ENCODE measurements around the gene TM2D3.

GRCh38 chr15:101669744-101670143 lies 17.6 kb upstream of the TM2D3 start:
- TF ChIP-seq EP300 (IDR thresholded peaks at IDR 0.05; ENCODE audit: borderline replicate concordance in 1 of 2, control insufficient read depth in 1 of 2, low read depth in 2 of 2, low read length in 2 of 2): no peak
- no peak for TF ChIP-seq ATF3 (IDR thresholded peaks at IDR 0.05; ENCODE audit: borderline replicate concordance, extremely low read depth, low read depth, low read length)
- TF ChIP-seq SP1 (IDR thresholded peaks at IDR 0.05; ENCODE audit: low read depth, low read length): no peak
- TF ChIP-seq, protein P1, sequence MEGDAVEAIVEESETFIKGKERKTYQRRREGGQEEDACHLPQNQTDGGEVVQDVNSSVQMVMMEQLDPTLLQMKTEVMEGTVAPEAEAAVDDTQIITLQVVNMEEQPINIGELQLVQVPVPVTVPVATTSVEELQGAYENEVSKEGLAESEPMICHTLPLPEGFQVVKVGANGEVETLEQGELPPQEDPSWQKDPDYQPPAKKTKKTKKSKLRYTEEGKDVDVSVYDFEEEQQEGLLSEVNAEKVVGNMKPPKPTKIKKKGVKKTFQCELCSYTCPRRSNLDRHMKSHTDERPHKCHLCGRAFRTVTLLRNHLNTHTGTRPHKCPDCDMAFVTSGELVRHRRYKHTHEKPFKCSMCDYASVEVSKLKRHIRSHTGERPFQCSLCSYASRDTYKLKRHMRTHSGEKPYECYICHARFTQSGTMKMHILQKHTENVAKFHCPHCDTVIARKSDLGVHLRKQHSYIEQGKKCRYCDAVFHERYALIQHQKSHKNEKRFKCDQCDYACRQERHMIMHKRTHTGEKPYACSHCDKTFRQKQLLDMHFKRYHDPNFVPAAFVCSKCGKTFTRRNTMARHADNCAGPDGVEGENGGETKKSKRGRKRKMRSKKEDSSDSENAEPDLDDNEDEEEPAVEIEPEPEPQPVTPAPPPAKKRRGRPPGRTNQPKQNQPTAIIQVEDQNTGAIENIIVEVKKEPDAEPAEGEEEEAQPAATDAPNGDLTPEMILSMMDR (IDR thresholded peaks at IDR 0.05 in 2 of 3, conservative IDR thresholded peaks at IDR 0.05 in 1 of 3; ENCODE audit: control insufficient read depth in 2 of 3, extremely low read depth in 1 of 3, insufficient read depth in 1 of 3, low read depth in 3 of 3, low read length in 3 of 3): no peak
- TF ChIP-seq CREB1 (IDR thresholded peaks at IDR 0.05; ENCODE audit: low read depth): no peak
- no peak for TF ChIP-seq USF1 (IDR thresholded peaks at IDR 0.05; ENCODE audit: borderline replicate concordance, extremely low read length, insufficient read depth, low read depth, low read length)
- no peak for TF ChIP-seq RAD21 (IDR thresholded peaks at IDR 0.05; ENCODE audit: insufficient read depth, low read depth, low read length)
- no peak for TF ChIP-seq SMC3 (IDR thresholded peaks at IDR 0.05; ENCODE audit: borderline replicate concordance, low read length)
- no peak for TF ChIP-seq SIN3A (IDR thresholded peaks at IDR 0.05; ENCODE audit: low read depth, low read length)
- TF ChIP-seq CREM (IDR thresholded peaks at IDR 0.05; ENCODE audit: low read depth): no peak
- TF ChIP-seq IRF3 (IDR thresholded peaks at IDR 0.05): no peak
- no peak for TF ChIP-seq POLR2A (IDR thresholded peaks at IDR 0.05; ENCODE audit: low read depth, low read length)
- no peak for TF ChIP-seq EZH2 (IDR thresholded peaks at IDR 0.05; ENCODE audit: borderline replicate concordance, control insufficient read depth, low read depth, low read length)
